Endothelial cell of umbilical vein (primary cell): ENCODE results near the gene TRIM65. TPM values are rescaled to one million over a fixed set of nuclear protein-coding genes. Genes with fewer than 3 reads are reported as not detected.
A peak's percentile ranks its signal among the peaks of the same experiment; 100 is the strongest.

Source experiments
- BruUV-seq: library from RNA; stranded (reverse); fragments of 400-500 nt; replicated peaks from 2 replicates; lab custom pipeline; 2021; lab: Mats Ljungman, UMichigan
- CTCF ChIA-PET: fragments of 300-600, 350-600 bp; sonication (Branson Sonifier 250); formaldehyde crosslinking; loops from one replicate; lab custom pipeline; 2021; ENCODE audit warnings: antibody characterized with exemption, inconsistent platforms; lab: Charles Lee
- POLR2A ChIA-PET: fragments of 300-600, 350-600 bp; sonication (Branson Sonifier 250); formaldehyde crosslinking; loops from one replicate; lab custom pipeline; 2021; ENCODE audit warnings: antibody characterized with exemption, inconsistent platforms; lab: Charles Lee
- DNase-seq: peaks from one replicate; pipeline ENCODE4 v3.0.0-alpha.2; 2011; ENCODE audit warnings: low read depth, low spot score
- FAIRE-seq: peaks from 2 replicates; lab custom pipeline; 2011; peaks lifted over from hg19 to GRCh38; lab: Jason Lieb, UNC
- H2AFZ ChIP-seq: 2 replicates; pipeline ENCODE4 v1.6.0; 2012; ENCODE audit warnings: low read depth, low read length, control low read depth, inconsistent platforms
- H3K27ac ChIP-seq: 2 replicates; pipeline ENCODE4 v1.5.1; 2011; ENCODE audit warnings: low read depth, mild to moderate bottlenecking, control low read depth, low read length, moderate library complexity; ENCODE audit not compliant: insufficient read depth
- H3K27me3 ChIP-seq, 2 experiments: 2 replicates each; pipeline versions ENCODE4 v1.6.0 to v1.6.1; 2011; ENCODE audit warnings: low read length in 2 of 2, mixed read lengths in 1 of 2; ENCODE audit not compliant: control insufficient read depth in 2 of 2, insufficient read depth in 2 of 2
- H3K36me3 ChIP-seq, 2 experiments: 2 replicates in 1 of 2; 3 replicates in 1 of 2; pipeline ENCODE4 v1.5.1; 2011; ENCODE audit warnings: low read length in 2 of 2, mild to moderate bottlenecking in 1 of 2, moderate library complexity in 1 of 2; ENCODE audit not compliant: control insufficient read depth in 2 of 2, insufficient read depth in 2 of 2; ENCODE audit errors: extremely low read depth in 1 of 2
- H3K4me1 ChIP-seq: 3 replicates; pipeline ENCODE4 v1.5.1; 2011; ENCODE audit warnings: mild to moderate bottlenecking, low read length; ENCODE audit not compliant: control insufficient read depth, insufficient read depth; ENCODE audit errors: extremely low read depth
- H3K4me2 ChIP-seq: 2 replicates; pipeline ENCODE4 v1.6.1; 2011; ENCODE audit warnings: low read length, control low read depth, mixed read lengths; ENCODE audit not compliant: insufficient read depth
- H3K4me3 ChIP-seq, 3 experiments: fragments of 200-600 bp in 1 of 3; sonication (generic), shearing (Covaris generic) in 1 of 3; replicated peaks in 1 of 3; 2 replicates each; pipeline ENCODE4 v1.5.1; 2011 to 2016; ENCODE audit warnings: control low read depth in 3 of 3, low read length in 3 of 3, mild to moderate bottlenecking in 2 of 3, inconsistent platforms in 1 of 3, low read depth in 1 of 3, moderate library complexity in 1 of 3; ENCODE audit not compliant: insufficient read depth in 1 of 3
- H3K79me2 ChIP-seq: 2 replicates; pipeline ENCODE4 v1.6.0; 2012; ENCODE audit warnings: low read length, inconsistent platforms; ENCODE audit not compliant: control insufficient read depth, insufficient read depth
- H3K9ac ChIP-seq: replicated peaks from 2 replicates; pipeline ENCODE3; 2011; ENCODE audit warnings: low read length, control low read depth; ENCODE audit not compliant: insufficient read depth; ENCODE audit errors: extremely low read depth
- H3K9me1 ChIP-seq: replicated peaks from 3 replicates; pipeline ENCODE4 v1.6.0; 2011; ENCODE audit warnings: mild to moderate bottlenecking, low read length; ENCODE audit not compliant: control insufficient read depth, insufficient read depth; ENCODE audit errors: extremely low read depth
- H3K9me3 ChIP-seq: replicated peaks from 2 replicates; pipeline ENCODE4 v1.5.1; 2012; ENCODE audit warnings: low read length, inconsistent platforms; ENCODE audit not compliant: control insufficient read depth, insufficient read depth
- H4K20me1 ChIP-seq: replicated peaks from 2 replicates; pipeline ENCODE3; 2011; ENCODE audit warnings: mild to moderate bottlenecking, low read length; ENCODE audit not compliant: control insufficient read depth, insufficient read depth; ENCODE audit errors: extremely low read depth
- CTCF ChIP-seq, 2 donors: IDR thresholded peaks; 1 replicate in 1 of 2; 2 replicates in 1 of 2; pipeline ENCODE4 v1.5.1; 2011; ENCODE audit warnings: low read length in 2 of 2, mild to moderate bottlenecking in 2 of 2, moderate library complexity in 2 of 2, control low read depth in 1 of 2, inconsistent platforms in 1 of 2, low read depth in 1 of 2; ENCODE audit not compliant: insufficient read depth in 1 of 2; ENCODE audit errors: extremely low read depth in 1 of 2
- EZH2 ChIP-seq: IDR thresholded peaks from 2 replicates; pipeline ENCODE4 v1.6.1; 2012; ENCODE audit warnings: borderline replicate concordance, low read depth, mild to moderate bottlenecking, moderate library complexity, low read length, inconsistent platforms; ENCODE audit not compliant: severe bottlenecking
- FOS ChIP-seq: IDR thresholded peaks from 2 replicates; pipeline ENCODE4 v1.6.1; 2011; ENCODE audit warnings: mild to moderate bottlenecking, low read length, moderate library complexity, borderline replicate concordance; ENCODE audit not compliant: insufficient read depth
- GATA2 ChIP-seq: IDR thresholded peaks from 2 replicates; pipeline ENCODE4 v1.7.0; 2011; ENCODE audit warnings: low read depth, mild to moderate bottlenecking, moderate library complexity, mixed read lengths, low read length; ENCODE audit not compliant: insufficient read length, insufficient read depth
- JUN ChIP-seq: IDR thresholded peaks from 2 replicates; pipeline ENCODE4 v1.6.1; 2011; ENCODE audit warnings: borderline replicate concordance, low read depth; ENCODE audit not compliant: insufficient read length, insufficient read depth
- MAX ChIP-seq: IDR thresholded peaks from 2 replicates; pipeline ENCODE4 v1.6.1; 2011; ENCODE audit not compliant: insufficient read depth, insufficient read length
- MYC ChIP-seq: IDR thresholded peaks from one replicate; pipeline ENCODE4 v1.6.1; 2011; ENCODE audit warnings: mild to moderate bottlenecking, low read depth, low read length
- POLR2A ChIP-seq: IDR thresholded peaks from 2 replicates; pipeline ENCODE4 v1.6.1; 2012; ENCODE audit warnings: low read depth, mild to moderate bottlenecking, control low read depth, low read length
- POLR2AphosphoS5 ChIP-seq: IDR thresholded peaks from 2 replicates; pipeline ENCODE4 v1.6.1; 2012; ENCODE audit warnings: low read depth, mild to moderate bottlenecking, control low read depth, low read length, moderate library complexity; ENCODE audit not compliant: insufficient read depth
- dilution Hi-C: fragments of 300-500 bp; cut with MboI; formaldehyde crosslinking; loops from one replicate; pipeline ENCODE4 v1.15.0; 2019; ENCODE audit warnings: low sequenced_read_pairs; ENCODE audit not compliant: extremely low pct_ligation_motif_present
- intact Hi-C: fragments of 100-400 bp; cut with micrococcal nuclease; formaldehyde crosslinking; loops from one replicate; pipeline ENCODE4 v1.10.0; 2022
- polyA plus RNA-seq, 4 experiments: library from polyadenylated mRNA; depleted of rRNA in 3 of 4; stranded (reverse) in 3 of 4; unstranded in 1 of 4; fragments of >200 nt; gene quantifications; 2 replicates each; pipeline versions ENCODE4 v1.2.1 to v1.2.3, GENCODE V29; 2011 to 2012; ENCODE audit warnings: missing spikeins in 1 of 4
- total RNA-seq: library from RNA; stranded (reverse); gene quantifications from 2 replicates; pipeline ENCODE4 v1.2.3, GENCODE V29; 2021

TRIM65 gene
- total and polyA plus RNA-seq, 2 donors (not counting 3 experiments of a cell fraction or from before 2014, with no cell fraction given) = 19.3 to 33.5 TPM

- Histone ChIP-seq H2AFZ (peak within 1 kb of the TSS; percentile 94), H3K4me3 (peak within 1 kb of the TSS; percentile 61 to 90 (median 77)), H3K4me2 (peak within 1 kb of the TSS; percentile 80), H3K4me1 (peaks cover 14% of the 10 kb centered on the region), H3K27me3 (no peaks in the 10 kb centered on the region), H3K79me2 (peaks cover 9% of the 10 kb centered on the region), H3K36me3 (peaks cover 7 to 17% of the 10 kb centered on the region in 2 experiments), H3K27ac (peak within 1 kb of the TSS; percentile 74), H3K9me1 (no peaks in the 10 kb centered on the region), H3K9ac (peak within 1 kb of the TSS; percentile 83), H4K20me1 (no peaks in the 10 kb centered on the region), H3K9me3 (no peaks in the 10 kb centered on the region)
- TF ChIP-seq MYC = no peak
- TF ChIP-seq EZH2 = no peak
- no peak for TF ChIP-seq GATA2
- peak; percentile 81 for TF ChIP-seq POLR2AphosphoS5
- TF ChIP-seq FOS = no peak
- TF ChIP-seq MAX = peak; percentile 38
- TF ChIP-seq JUN = no peak
- no peak for TF ChIP-seq POLR2A
- TF ChIP-seq CTCF (IDR thresholded peaks at IDR 0.05; ENCODE audit: extremely low read depth in 1 of 2, insufficient read depth in 1 of 2, low read depth in 1 of 2, low read length in 2 of 2) = peak; percentile 97 to 99
- DNase-seq = peak; percentile 96
- FAIRE-seq = peak; percentile 92
- intact Hi-C loops (loop anchor here (1.0 to 2.0 kb wide), 6 partner anchors 28 to 363 kb away; partner anchors contain the start of genes ACOX1, FBF1 and TEN1), dilution Hi-C loops (no loop called here)
- CTCF ChIA-PET = interaction anchor here (0.8 to 3.6 kb wide), 23 partner anchors 9 to 469 kb away, joined by 3 to 95 read pairs (median 6); partner anchors contain the start of genes CDK3, EXOC7, FBF1 and TRIM65
- BruUV-seq = TSS peak; percentile 58
- POLR2A ChIA-PET = interaction anchor here (0.8 to 1.3 kb wide), 3 partner anchors 10 to 125 kb away, joined by 3 to 7 read pairs (median 3); partner anchors contain the start of gene FBF1
Observed at GRCh38 chr17:75904749-75905521, 8.2 kb upstream of the TRIM65 start, which contains the start of gene MRPL38. MRPL38 (minus strand) TSS chr17:75904884; CDS start chr17:75904875, 9 bp downstream.
